SK-N-SH (cell line): ENCODE data around the gene HDAC8.

Experiments
- CHD2 ChIP-seq: fragments of 150-350 bp; IDR thresholded peaks from 2 replicates; pipeline ENCODE4 v1.6.1; 2018; ENCODE audit warnings: low read length; ENCODE audit not compliant: partially characterized antibody
- CTCF ChIP-seq: fragments of 200-600 bp; sonication (generic); IDR thresholded peaks from 2 replicates; pipeline ENCODE4 v1.6.1; 2017; ENCODE audit warnings: antibody characterized with exemption, mild to moderate bottlenecking, moderate library complexity
- EZH2phosphoT487 ChIP-seq: fragments of 200-600 bp; sonication (generic); IDR thresholded peaks from 2 replicates; pipeline ENCODE4 v1.6.1; 2017; ENCODE audit warnings: low read depth, mixed run types, mild to moderate bottlenecking, antibody characterized with exemption, moderate library complexity, borderline replicate concordance
- FOSL2 ChIP-seq: IDR thresholded peaks from 2 replicates; pipeline ENCODE4 v1.4.0; 2012; ENCODE audit warnings: low read depth, mild to moderate bottlenecking, moderate library complexity, borderline replicate concordance
- GABPA ChIP-seq: IDR thresholded peaks from 2 replicates; pipeline ENCODE4 v1.4.0; 2012; ENCODE audit warnings: low read depth, mild to moderate bottlenecking
- NFIC ChIP-seq: IDR thresholded peaks from 2 replicates; pipeline ENCODE4 v1.4.0; 2012; ENCODE audit warnings: borderline replicate concordance
- RAD21 ChIP-seq: IDR thresholded peaks from 2 replicates; pipeline ENCODE4 v1.6.1; 2012; ENCODE audit warnings: mild to moderate bottlenecking, low read length
- TCF12 ChIP-seq: IDR thresholded peaks from 2 replicates; pipeline ENCODE4 v1.4.0; 2012
- ZBTB33 ChIP-seq: IDR thresholded peaks from 2 replicates; pipeline ENCODE4 v1.4.0; 2012; ENCODE audit warnings: low read depth, borderline replicate concordance

- TF ChIP-seq ZBTB33 (no peak), GABPA (no peak), NFIC (no peak), EZH2phosphoT487 (no peak), CTCF (no peak), TCF12 (no peak), CHD2 (no peak), FOSL2 (no peak), RAD21 (no peak)
These were observed 85.0 kb downstream of the HDAC8 start for GRCh38 chrX:72487661-72488060.
